Heart right ventricle (tissue), 16 donors: ENCODE measurements around the gene HTR3A. TPM values are rescaled to one million over a fixed set of nuclear protein-coding genes. Genes with fewer than 3 reads are reported as not detected.

Experiments used
- ATAC-seq, 8 donors: fragments of 200-7000 bp; cut with Tn5 transposase; one replicate each; pipeline ENCODE4 v1.9.1; 2020; ENCODE audit warnings: mild to moderate bottlenecking in 8 of 8, moderate library complexity in 8 of 8, moderate number of reproducible peaks in 1 of 8
- DNase-seq, 2 donors: peaks; one replicate each; pipeline ENCODE4 v3.0.0-alpha.2; 2020
- H3K27ac ChIP-seq, 10 donors: fragments of 200-600 bp; sonication (generic) in 2 of 10; one replicate each; pipeline versions ENCODE4 v1.5.0 to v1.8.0; 2020 to 2022; ENCODE audit warnings: mild to moderate bottlenecking in 3 of 10
- H3K27me3 ChIP-seq, 7 donors: fragments of 200-600 bp; one replicate each; pipeline ENCODE4 v1.8.0; 2021 to 2022; ENCODE audit warnings: mild to moderate bottlenecking in 2 of 7
- H3K36me3 ChIP-seq, 9 donors: fragments of 200-600 bp; sonication (generic) in 1 of 9; one replicate each; pipeline versions ENCODE4 v1.5.0 to v1.8.0; 2020 to 2022; ENCODE audit warnings: mild to moderate bottlenecking in 2 of 9
- H3K4me1 ChIP-seq, 9 donors: fragments of 200-600 bp; sonication (generic) in 1 of 9; one replicate each; pipeline versions ENCODE4 v1.5.0 to v1.8.0; 2020 to 2022; ENCODE audit warnings: mild to moderate bottlenecking in 4 of 9
- H3K4me3 ChIP-seq, 10 donors: fragments of 200-600 bp; sonication (generic) in 2 of 10; one replicate each; pipeline versions ENCODE4 v1.5.0 to v1.8.0; 2020 to 2022; ENCODE audit warnings: mild to moderate bottlenecking in 7 of 10, moderate library complexity in 2 of 10
- H3K9me3 ChIP-seq, 11 donors: fragments of 200-600 bp in 10 of 11; sonication (generic) in 2 of 11; one replicate each; pipeline versions ENCODE4 v1.5.0 to v1.8.0; 2013 to 2022; ENCODE audit warnings: mild to moderate bottlenecking in 2 of 11, control low read depth in 1 of 11, moderate library complexity in 1 of 11
- CTCF ChIP-seq, 9 donors: fragments of 200-600 bp; sonication (generic) in 2 of 9; IDR thresholded peaks; one replicate each; pipeline versions ENCODE4 v1.5.0 to v1.8.0; 2021 to 2022; ENCODE audit warnings: antibody characterized with exemption in 9 of 9, mild to moderate bottlenecking in 5 of 9, moderate library complexity in 1 of 9
- WGBS, 2 donors: extraction: QIAGEN DNeasy Blood & Tissue Kit; methylation state at CpG; one replicate each; pipeline ENCODE4 v1.1.7; 2013; ENCODE audit warnings: inconsistent platforms in 1 of 2; 5-methylcytosine and 5-hydroxymethylcytosine counted together
- intact Hi-C, 10 donors: fragments of 100-400 bp; cut with DNase I; formaldehyde crosslinking; loops; one replicate each; pipeline versions ENCODE4 v1.11.1 to v1.14.2; 2022
- polyA plus RNA-seq, 2 donors: library from polyadenylated mRNA; stranded (reverse); fragments of 200-250 nt; gene quantifications; one replicate each; pipeline ENCODE4 v1.2.3, GENCODE V29; 2013
- total RNA-seq, 10 donors: library from RNA; stranded (reverse); fragmentation: NEBNext Ultra II Directional in 3 of 10; extraction: Animal tissue kit (Norgen Biotek cat#: 25700) in 3 of 10; gene quantifications; one replicate each; pipeline versions ENCODE4 v1.2.1 to v1.2.4, GENCODE V29; 2021 to 2023
- donor health status: Arrhythmogenic right ventricular cardiomyopathy.
- donor health status: ischemic (EF 13 %, LVEDD 7.1; RV severe dilation, severe dysfunction).
- donor health status: healthy with polysubstance abuse.
- donor health status: DM: no; HTN: yes; CAD: no.
- donor health status: DM: no; HTN: no; CAD: no.
- donor health status: ischemic (EF 25% LVEDD 6.9; RV normal size, moderate dysfunction).
- donor health status: ischemic (EF 25% LVEDD 5.7; RV mildly dilated, moderate dysfunction).
- donor health status: healthy.
- donor health status: DM: yes; HTN: yes; CAD: no.
- donor health status: Ischemic cardiomyopathy.
- donor health status: ischemic (EF 35%, LVEDD 5.7; RV mildly dilated, moderate dysfunction).
- donor health status: nonischemic (EF 11% LVEDD 7.7; RV severe dilation, severe dysfunction).
- donor health status: DM: yes; HTN: yes; CAD: no.
- donor health status: PGD.
- donor health status: ischemic (EF 29% LVEDD 5.4; RV normal size, mild dysfunction).
- donor health status: nonischemic (EF 23%, LVEDD 6.1; RV moderate dilation, normal function).

HTR3A gene
- total and polyA plus RNA-seq, 12 donors: 0.07 to 0.16 TPM; not detected in 10

GRCh38 chr11:113951537-113951936 is 23.4 kb upstream of the HTR3A start:
- Histone ChIP-seq H3K4me3 (no peak overlapping the region), H3K36me3 (no peaks in the 10 kb centered on the region), H3K9me3 (no peaks in the 10 kb centered on the region), H3K27ac (no peak overlapping the region), H3K4me1 (no peaks in the 10 kb centered on the region), H3K27me3 (peaks cover 0 to 68% (median 40%) of the 10 kb centered on the region in 7 donors)
- 48 to 49% methylated on average over 5 of the region's 5 CpGs for WGBS, 2 donors
- no peak for ATAC-seq
- no peak for DNase-seq
- intact Hi-C loops: no loop called here
- no peak for TF ChIP-seq CTCF (IDR thresholded peaks at IDR 0.05)

GRCh38 chr11:113952070-113952469 is 22.8 kb upstream of the HTR3A start:
- intact Hi-C loops: no loop called here
- ATAC-seq (no peak), DNase-seq (no peak)
- H3K27ac ChIP-seq: no peak overlapping the region
- no peak for TF ChIP-seq CTCF (IDR thresholded peaks at IDR 0.05)
- H3K4me1 ChIP-seq: no peaks in the 10 kb centered on the region
- H3K4me3 ChIP-seq: no peak overlapping the region
- no peaks in the 10 kb centered on the region for H3K36me3 ChIP-seq
- H3K27me3 ChIP-seq: peaks cover 0 to 68% (median 42%) of the 10 kb centered on the region in 7 donors
- WGBS, 2 donors: 45% methylated on average over 10 of the region's 10 CpGs
- H3K9me3 ChIP-seq: no peaks in the 10 kb centered on the region

- Histone ChIP-seq H3K27me3 (peaks cover 0 to 68% (median 45%) of the 10 kb centered on the region in 7 donors), H3K27ac (no peak overlapping the region), H3K4me3 (no peak overlapping the region), H3K4me1 (no peaks in the 10 kb centered on the region), H3K36me3 (no peaks in the 10 kb centered on the region), H3K9me3 (no peaks in the 10 kb centered on the region)
- ATAC-seq (no peak), DNase-seq (no peak)
- intact Hi-C loops: no loop called here
- TF ChIP-seq CTCF (IDR thresholded peaks at IDR 0.05): no peak
- 87% methylated on average over 10 of the region's 10 CpGs for whole genome bisulfite sequencing, 2 donors
Measured at GRCh38 chr11:113952588-113952987, 22.3 kb upstream of the HTR3A start.

- no peak for DNase-seq
- Histone ChIP-seq H3K4me3 (no peak overlapping the region), H3K27me3 (peaks cover 0 to 59% (median 45%) of the 10 kb centered on the region in 7 donors), H3K27ac (no peak overlapping the region), H3K36me3 (no peaks in the 10 kb centered on the region), H3K9me3 (no peaks in the 10 kb centered on the region), H3K4me1 (no peaks in the 10 kb centered on the region)
- 48 to 50% methylated on average over 6 of the region's 6 CpGs for WGBS, 2 donors
- no peak for ATAC-seq
- no peak for TF ChIP-seq CTCF (IDR thresholded peaks at IDR 0.05)
- intact Hi-C loops: no loop called here
Measured at GRCh38 chr11:113954235-113954634, 20.7 kb upstream of the HTR3A start.
